ENCODE results near the gene NIM1K. TPM values are rescaled to one million over a fixed set of nuclear protein-coding genes. Genes with fewer than 3 reads are reported as not detected.

Gene NIM1K
- total RNA-seq, 1 experiment from 2014 or later: 0.59 TPM

DNA sequence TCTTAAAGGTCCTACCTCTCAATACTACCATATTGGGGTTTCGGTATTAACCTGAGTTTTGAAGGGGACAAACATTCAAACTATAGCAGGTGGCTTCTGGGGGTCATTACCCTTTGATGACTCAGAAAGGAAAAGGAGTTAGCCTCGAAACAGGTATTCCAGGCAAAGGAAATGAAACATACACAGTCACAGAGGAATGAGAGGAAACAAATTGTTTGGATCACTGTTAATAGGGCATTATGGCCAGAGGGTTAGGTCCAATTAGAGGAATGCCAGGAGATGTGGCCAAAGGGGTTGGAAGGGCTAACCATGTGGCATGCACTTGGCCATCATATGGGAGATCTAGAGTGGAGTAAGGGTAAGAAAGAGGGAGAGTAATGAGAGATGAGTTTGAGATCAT is 23.9 kb upstream of the NIM1K start:
- ATAC-seq: no peak
- Histone ChIP-seq H3K27ac (ENCODE audit: low read length) (no peak overlapping the region), H3K4me1 (ENCODE audit: control insufficient read depth, insufficient read depth, low read length) (no peaks in the 10 kb centered on the region), H3K4me3 (ENCODE audit: low read depth in 2 of 2, low read length in 2 of 2) (no peak overlapping the region), H3K9me3 (ENCODE audit: control insufficient read depth, insufficient read depth, low read depth, low read length) (no peaks in the 10 kb centered on the region), H3K36me3 (ENCODE audit: control insufficient read depth, insufficient read depth, low read length) (peaks cover 14% of the 10 kb centered on the region), H3K27me3 (ENCODE audit: control insufficient read depth, insufficient read depth, low read length) (no peaks in the 10 kb centered on the region)
- no TSS peak for BruUV-seq (replicated peaks)
- DNase-seq (ENCODE audit: low read depth, low spot score): no peak
- in situ Hi-C loops (cut with HindIII; ENCODE audit: low pct_unique_long_range_greater_than_20kb, low sequenced_read_pairs): no loop called here
- CTCF ChIA-PET: no interaction called here
- POLR2A ChIA-PET: no interaction called here
- intact Hi-C loops (cut with micrococcal nuclease; ENCODE audit: unreplicated experiment): no loop called here
- TF ChIP-seq POLR2AphosphoS5 (IDR thresholded peaks at IDR 0.05; ENCODE audit: low read depth, low read length) (no peak), SIN3A (IDR thresholded peaks at IDR 0.05; ENCODE audit: borderline replicate concordance, insufficient read depth, low read depth, low read length) (no peak), TCF7L2 (IDR thresholded peaks at IDR 0.05; ENCODE audit: low read depth, low read length) (no peak)
- TF ChIP-seq, protein P1, sequence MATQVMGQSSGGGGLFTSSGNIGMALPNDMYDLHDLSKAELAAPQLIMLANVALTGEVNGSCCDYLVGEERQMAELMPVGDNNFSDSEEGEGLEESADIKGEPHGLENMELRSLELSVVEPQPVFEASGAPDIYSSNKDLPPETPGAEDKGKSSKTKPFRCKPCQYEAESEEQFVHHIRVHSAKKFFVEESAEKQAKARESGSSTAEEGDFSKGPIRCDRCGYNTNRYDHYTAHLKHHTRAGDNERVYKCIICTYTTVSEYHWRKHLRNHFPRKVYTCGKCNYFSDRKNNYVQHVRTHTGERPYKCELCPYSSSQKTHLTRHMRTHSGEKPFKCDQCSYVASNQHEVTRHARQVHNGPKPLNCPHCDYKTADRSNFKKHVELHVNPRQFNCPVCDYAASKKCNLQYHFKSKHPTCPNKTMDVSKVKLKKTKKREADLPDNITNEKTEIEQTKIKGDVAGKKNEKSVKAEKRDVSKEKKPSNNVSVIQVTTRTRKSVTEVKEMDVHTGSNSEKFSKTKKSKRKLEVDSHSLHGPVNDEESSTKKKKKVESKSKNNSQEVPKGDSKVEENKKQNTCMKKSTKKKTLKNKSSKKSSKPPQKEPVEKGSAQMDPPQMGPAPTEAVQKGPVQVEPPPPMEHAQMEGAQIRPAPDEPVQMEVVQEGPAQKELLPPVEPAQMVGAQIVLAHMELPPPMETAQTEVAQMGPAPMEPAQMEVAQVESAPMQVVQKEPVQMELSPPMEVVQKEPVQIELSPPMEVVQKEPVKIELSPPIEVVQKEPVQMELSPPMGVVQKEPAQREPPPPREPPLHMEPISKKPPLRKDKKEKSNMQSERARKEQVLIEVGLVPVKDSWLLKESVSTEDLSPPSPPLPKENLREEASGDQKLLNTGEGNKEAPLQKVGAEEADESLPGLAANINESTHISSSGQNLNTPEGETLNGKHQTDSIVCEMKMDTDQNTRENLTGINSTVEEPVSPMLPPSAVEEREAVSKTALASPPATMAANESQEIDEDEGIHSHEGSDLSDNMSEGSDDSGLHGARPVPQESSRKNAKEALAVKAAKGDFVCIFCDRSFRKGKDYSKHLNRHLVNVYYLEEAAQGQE (IDR thresholded peaks at IDR 0.05; ENCODE audit: insufficient read depth in 1 of 2, low read depth in 2 of 2, low read length in 1 of 2): no peak
- TF ChIP-seq, protein P2, sequence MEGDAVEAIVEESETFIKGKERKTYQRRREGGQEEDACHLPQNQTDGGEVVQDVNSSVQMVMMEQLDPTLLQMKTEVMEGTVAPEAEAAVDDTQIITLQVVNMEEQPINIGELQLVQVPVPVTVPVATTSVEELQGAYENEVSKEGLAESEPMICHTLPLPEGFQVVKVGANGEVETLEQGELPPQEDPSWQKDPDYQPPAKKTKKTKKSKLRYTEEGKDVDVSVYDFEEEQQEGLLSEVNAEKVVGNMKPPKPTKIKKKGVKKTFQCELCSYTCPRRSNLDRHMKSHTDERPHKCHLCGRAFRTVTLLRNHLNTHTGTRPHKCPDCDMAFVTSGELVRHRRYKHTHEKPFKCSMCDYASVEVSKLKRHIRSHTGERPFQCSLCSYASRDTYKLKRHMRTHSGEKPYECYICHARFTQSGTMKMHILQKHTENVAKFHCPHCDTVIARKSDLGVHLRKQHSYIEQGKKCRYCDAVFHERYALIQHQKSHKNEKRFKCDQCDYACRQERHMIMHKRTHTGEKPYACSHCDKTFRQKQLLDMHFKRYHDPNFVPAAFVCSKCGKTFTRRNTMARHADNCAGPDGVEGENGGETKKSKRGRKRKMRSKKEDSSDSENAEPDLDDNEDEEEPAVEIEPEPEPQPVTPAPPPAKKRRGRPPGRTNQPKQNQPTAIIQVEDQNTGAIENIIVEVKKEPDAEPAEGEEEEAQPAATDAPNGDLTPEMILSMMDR (IDR thresholded peaks at IDR 0.05): no peak

DNA sequence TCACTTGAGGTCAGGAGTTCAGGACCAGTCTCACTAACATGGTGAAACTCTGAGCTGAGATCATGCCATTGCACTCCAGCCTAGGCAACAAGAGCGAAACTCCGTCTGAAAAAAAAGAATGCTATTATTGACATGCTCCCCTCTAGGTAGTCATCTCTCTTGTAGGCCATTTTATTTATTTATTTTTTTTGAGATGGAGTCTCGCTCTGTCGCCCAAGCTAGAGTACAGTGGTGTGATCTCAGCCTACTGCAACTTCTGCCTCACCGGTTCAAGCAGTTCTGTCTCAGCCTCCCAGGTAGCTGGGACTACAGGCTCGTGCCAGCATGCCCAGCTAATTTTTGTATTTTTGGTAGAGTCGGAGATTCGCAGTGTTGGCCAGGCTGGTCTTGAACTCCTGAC is 20.6 kb upstream of the NIM1K start:
- in situ Hi-C loops (cut with HindIII; ENCODE audit: low pct_unique_long_range_greater_than_20kb, low sequenced_read_pairs): no loop called here
- Histone ChIP-seq H3K4me3 (ENCODE audit: low read depth in 2 of 2, low read length in 2 of 2) (no peak overlapping the region), H3K4me1 (ENCODE audit: control insufficient read depth, insufficient read depth, low read length) (no peaks in the 10 kb centered on the region), H3K36me3 (ENCODE audit: control insufficient read depth, insufficient read depth, low read length) (peaks cover 23% of the 10 kb centered on the region), H3K9me3 (ENCODE audit: control insufficient read depth, insufficient read depth, low read depth, low read length) (no peaks in the 10 kb centered on the region), H3K27ac (ENCODE audit: low read length) (no peak overlapping the region), H3K27me3 (ENCODE audit: control insufficient read depth, insufficient read depth, low read length) (no peaks in the 10 kb centered on the region)
- intact Hi-C loops (cut with micrococcal nuclease; ENCODE audit: unreplicated experiment): no loop called here
- POLR2A ChIA-PET: no interaction called here
- ATAC-seq: no peak
- CTCF ChIA-PET: no interaction called here
- no peak for TF ChIP-seq SIN3A (IDR thresholded peaks at IDR 0.05; ENCODE audit: borderline replicate concordance, insufficient read depth, low read depth, low read length)
- no peak for TF ChIP-seq POLR2AphosphoS5 (IDR thresholded peaks at IDR 0.05; ENCODE audit: low read depth, low read length)
- TF ChIP-seq, protein P2 (IDR thresholded peaks at IDR 0.05): no peak
- TF ChIP-seq TCF7L2 (IDR thresholded peaks at IDR 0.05; ENCODE audit: low read depth, low read length): no peak
- TF ChIP-seq, protein P1 (IDR thresholded peaks at IDR 0.05; ENCODE audit: insufficient read depth in 1 of 2, low read depth in 2 of 2, low read length in 1 of 2): no peak
- no TSS peak for BruUV-seq (replicated peaks)
- no peak for DNase-seq (ENCODE audit: low read depth, low spot score)

Data from Panc1 (cell line).